Measurements from ENCODE around the gene SEMA5A.

- TF ChIP-seq ZNF274 (IDR thresholded peaks at IDR 0.05; ENCODE audit: low read depth, low read length) (no peak), YY1 (IDR thresholded peaks at IDR 0.05; ENCODE audit: insufficient read depth, insufficient read length) (no peak), SUZ12 (IDR thresholded peaks at IDR 0.05; ENCODE audit: extremely low read depth, insufficient read depth, insufficient read length) (no peak)
These were observed 490.9 kb downstream of the SEMA5A start for GRCh38 chr5:9054821-9055589.

All from NT2/D1 (cell line).